Measurements from ENCODE around the gene PCGF2. TPM values are rescaled to one million over a fixed set of nuclear protein-coding genes. Genes with fewer than 3 reads are reported as not detected.
A peak's percentile ranks its signal among the peaks of the same experiment; 100 is the strongest.

The PCGF2 gene
- total RNA-seq, 2 experiments from 2014 or later: 3.4 to 4.2 TPM

DNA sequence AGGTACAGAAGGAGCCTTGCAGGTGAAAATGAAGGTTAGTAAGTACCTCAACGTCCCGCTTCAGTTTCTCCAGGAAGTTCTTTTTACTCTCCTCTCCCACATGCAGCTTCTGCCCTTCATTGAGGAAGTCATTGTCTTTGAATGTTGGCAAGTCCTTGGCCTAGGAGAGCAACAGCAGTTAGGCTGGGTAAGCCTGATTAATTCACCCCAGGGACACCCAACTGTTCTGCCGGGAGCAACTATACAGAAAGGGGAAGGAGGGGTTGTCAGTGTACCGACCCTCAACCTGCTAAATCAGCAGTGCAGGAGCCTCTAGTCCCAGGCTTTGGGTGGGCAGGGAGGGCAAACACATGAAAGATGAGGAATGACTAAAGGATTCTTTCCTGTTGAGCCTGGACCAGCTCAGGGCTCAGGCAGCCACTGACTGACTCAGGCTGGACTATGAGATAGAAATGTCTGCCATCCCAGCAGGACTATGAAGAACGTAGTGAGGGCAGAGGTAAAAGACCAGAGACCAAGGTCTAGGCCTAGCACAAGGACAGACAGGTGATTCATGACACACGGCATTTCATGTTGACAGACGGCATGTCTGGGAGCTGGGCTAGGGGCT is 29.6 kb upstream of the PCGF2 start:
- intact Hi-C loops (cut with micrococcal nuclease): no loop called here
- Mint-ChIP-seq H3K27ac (no peak overlapping the region), H3K4me1 (ENCODE audit: low read depth) (no peaks in the 10 kb centered on the region), H3K4me3 (no peak overlapping the region), H3K27me3 (no peaks in the 10 kb centered on the region), H3K36me3 (peaks cover 32% of the 10 kb centered on the region), H3K9me3 (no peaks in the 10 kb centered on the region)
- DNase-seq: no peak
- CTCF ChIA-PET: interaction anchor here (0.7 kb wide), 1 partner anchor 116 kb away, joined by 3 read pairs; no protein-coding TSS in a partner anchor
- POLR2A ChIA-PET: interaction anchor here (1.1 kb wide), 1 partner anchor 14 kb away, joined by 3 read pairs; no protein-coding TSS in a partner anchor

DNA sequence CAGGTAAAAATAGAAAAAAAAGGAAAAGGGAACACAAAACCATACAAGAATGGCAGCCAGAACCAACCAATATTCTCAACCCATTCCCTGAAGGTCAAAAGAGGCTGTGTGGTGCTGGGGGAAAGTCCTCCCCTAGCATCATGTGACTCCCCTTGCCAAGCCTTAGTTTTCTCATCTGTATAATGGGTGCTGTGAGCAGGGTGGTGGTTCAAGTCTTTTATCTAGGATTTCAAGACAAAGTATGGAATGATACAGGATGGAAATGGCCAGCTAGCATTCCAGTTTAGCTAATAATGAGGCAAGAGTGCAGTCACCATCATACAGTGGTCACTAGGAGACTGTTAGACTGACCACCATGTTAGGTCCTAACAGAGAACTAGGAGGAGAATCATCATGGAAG is 25.1 kb upstream of the PCGF2 start:
- intact Hi-C loops (cut with micrococcal nuclease): no loop called here
- no peaks in the 10 kb centered on the region for H3K4me1 Mint-ChIP-seq (ENCODE audit: low read depth)
- peaks cover 19% of the 10 kb centered on the region for H3K36me3 Mint-ChIP-seq
- DNase-seq: no peak
- H3K9me3 Mint-ChIP-seq: no peaks in the 10 kb centered on the region
- ChIA-PET POLR2A (no interaction called here), CTCF (no interaction called here)
- no peaks in the 10 kb centered on the region for H3K27me3 Mint-ChIP-seq
- no peak overlapping the region for H3K4me3 Mint-ChIP-seq
- H3K27ac Mint-ChIP-seq: no peak overlapping the region

DNA sequence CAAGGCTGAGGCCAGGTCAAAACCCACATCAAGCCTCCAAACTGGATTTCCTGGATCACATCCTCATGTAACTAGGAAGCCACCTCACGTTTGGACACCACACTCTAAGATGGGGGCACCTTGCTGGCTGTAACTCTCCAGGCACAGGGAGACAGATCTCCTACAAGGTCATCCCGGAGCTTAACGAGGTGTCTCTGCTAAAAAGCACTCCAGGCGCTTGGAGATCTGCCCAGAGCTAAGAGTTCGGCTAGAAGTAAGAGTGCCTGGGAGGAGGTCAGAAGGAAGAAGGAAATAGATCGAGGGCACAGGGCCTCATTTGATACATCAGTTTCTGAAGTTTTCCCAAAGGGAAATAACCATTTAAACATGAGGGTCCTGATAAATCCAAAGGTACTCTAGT is 20.3 kb upstream of the PCGF2 start:
- no peak overlapping the region for H3K4me3 Mint-ChIP-seq
- H3K27ac Mint-ChIP-seq: no peak overlapping the region
- H3K9me3 Mint-ChIP-seq: no peaks in the 10 kb centered on the region
- intact Hi-C loops (cut with micrococcal nuclease): no loop called here
- no peak for DNase-seq
- no peaks in the 10 kb centered on the region for H3K27me3 Mint-ChIP-seq
- peaks cover 37% of the 10 kb centered on the region for H3K36me3 Mint-ChIP-seq
- H3K4me1 Mint-ChIP-seq (ENCODE audit: low read depth): no peaks in the 10 kb centered on the region
- POLR2A ChIA-PET: interaction anchor here (0.9 kb wide), 1 partner anchor 12 kb away, joined by 3 read pairs; no protein-coding TSS in a partner anchor
- CTCF ChIA-PET: interaction anchor here (1.2 kb wide), 1 partner anchor 30 kb away, joined by 3 read pairs; no protein-coding TSS in a partner anchor

DNA sequence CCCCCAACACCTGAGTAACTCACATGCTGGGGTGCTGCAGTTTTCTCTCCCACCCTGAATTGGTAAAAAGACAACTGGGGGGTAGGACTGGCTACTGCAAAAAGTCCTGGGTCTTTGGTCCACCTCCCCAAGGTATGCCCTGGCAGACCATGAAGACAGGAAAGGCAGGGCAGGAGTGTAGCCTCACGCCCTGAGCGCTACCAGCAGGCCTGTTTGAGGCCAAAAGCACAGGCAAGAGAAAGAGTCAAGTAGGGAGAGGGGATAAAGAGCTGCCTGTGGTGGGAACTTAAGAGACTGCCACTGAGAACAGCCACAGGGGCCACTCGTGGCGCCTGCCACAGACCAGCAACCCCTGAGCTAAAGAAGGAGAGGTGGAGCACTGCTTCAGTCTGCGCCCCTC is 18.2 kb upstream of the PCGF2 start:
- Mint-ChIP-seq H3K36me3 (peaks cover 50% of the 10 kb centered on the region), H3K27ac (no peak overlapping the region), H3K9me3 (no peaks in the 10 kb centered on the region), H3K4me3 (no peak overlapping the region), H3K4me1 (ENCODE audit: low read depth) (no peaks in the 10 kb centered on the region), H3K27me3 (no peaks in the 10 kb centered on the region)
- no peak for DNase-seq
- ChIA-PET POLR2A (interaction anchor here (0.6 kb wide), 1 partner anchor 26 kb away, joined by 3 read pairs; no protein-coding TSS in a partner anchor), CTCF (no interaction called here)
- intact Hi-C loops (cut with micrococcal nuclease): no loop called here

DNA sequence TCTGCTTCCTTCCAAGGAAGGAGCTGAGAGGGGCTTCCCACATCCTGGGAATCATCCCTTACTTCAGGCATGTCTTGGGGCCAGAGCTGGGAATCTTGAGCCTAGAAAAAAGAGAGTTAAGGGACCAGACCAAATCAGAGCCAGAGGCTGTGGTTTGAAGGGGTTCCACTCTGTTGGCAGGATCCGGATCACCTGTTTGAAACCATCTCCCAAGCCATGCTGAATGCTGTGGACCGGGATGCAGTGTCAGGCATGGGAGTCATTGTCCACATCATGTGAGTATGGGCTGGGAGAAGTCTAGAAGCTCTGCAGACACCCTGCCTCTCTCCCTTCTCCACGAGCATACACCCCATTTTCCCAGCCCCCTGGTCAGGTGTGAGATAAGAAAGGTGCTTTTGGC is 14.1 kb upstream of the PCGF2 start:
- Mint-ChIP-seq H3K27me3 (no peaks in the 10 kb centered on the region), H3K27ac (no peak overlapping the region), H3K36me3 (peaks cover 58% of the 10 kb centered on the region), H3K4me1 (ENCODE audit: low read depth) (peaks cover 3% of the 10 kb centered on the region), H3K4me3 (no peak overlapping the region), H3K9me3 (no peaks in the 10 kb centered on the region)
- no peak for DNase-seq
- ChIA-PET CTCF (interaction anchor here (0.6 to 1.1 kb wide), 7 partner anchors 10 to 1388 kb away, joined by 3 to 4 read pairs (median 3); no protein-coding TSS in a partner anchor), POLR2A (no interaction called here)
- intact Hi-C loops (cut with micrococcal nuclease): no loop called here

DNA sequence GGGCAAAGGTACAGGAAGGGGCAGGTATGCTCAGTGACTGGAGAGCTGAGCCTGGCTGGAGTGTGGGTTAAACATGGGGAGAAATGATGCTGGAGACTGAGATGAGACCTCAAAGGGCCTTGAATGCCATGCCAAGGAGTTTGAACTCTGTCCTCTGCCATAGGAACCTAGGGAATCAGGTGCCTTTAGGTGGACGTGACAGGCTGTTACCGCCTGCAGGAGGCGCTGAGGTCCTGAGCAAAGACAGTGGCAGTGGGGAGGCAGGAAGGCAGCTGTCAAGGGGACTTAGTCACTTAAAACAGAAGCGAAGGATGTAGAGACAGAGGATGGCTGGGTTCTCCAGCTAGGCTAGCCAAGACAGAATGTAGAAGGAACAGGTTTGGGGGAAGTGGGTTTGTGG is 13.5 kb upstream of the PCGF2 start:
- intact Hi-C loops (cut with micrococcal nuclease): no loop called here
- CTCF ChIA-PET: interaction anchor here (0.8 to 1.1 kb wide), 6 partner anchors 9 to 402 kb away, joined by 3 to 4 read pairs (median 4); no protein-coding TSS in a partner anchor
- POLR2A ChIA-PET: no interaction called here
- Mint-ChIP-seq H3K36me3 (peaks cover 58% of the 10 kb centered on the region), H3K27me3 (no peaks in the 10 kb centered on the region), H3K4me1 (ENCODE audit: low read depth) (peaks cover 3% of the 10 kb centered on the region), H3K4me3 (no peak overlapping the region), H3K9me3 (no peaks in the 10 kb centered on the region), H3K27ac (peak overlapping the region; percentile 43)
- DNase-seq: peak; percentile 63

DNA sequence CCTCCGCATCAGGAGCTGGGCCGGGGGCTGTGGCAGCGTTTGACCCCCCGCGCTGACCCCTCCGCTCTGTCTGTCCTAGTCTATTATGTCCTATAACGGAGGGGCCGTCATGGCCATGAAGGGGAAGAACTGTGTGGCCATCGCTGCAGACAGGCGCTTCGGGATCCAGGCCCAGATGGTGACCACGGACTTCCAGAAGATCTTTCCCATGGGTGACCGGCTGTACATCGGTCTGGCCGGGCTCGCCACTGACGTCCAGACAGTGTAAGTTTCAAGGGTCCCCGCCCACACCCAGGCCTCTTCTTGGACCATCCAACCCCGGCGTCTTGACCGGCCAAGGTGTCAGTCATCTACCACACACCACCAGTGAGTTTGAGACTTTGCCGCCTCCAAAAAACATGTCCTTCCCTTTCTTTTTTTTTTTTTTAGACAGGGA is 5.0 kb upstream of the PCGF2 start:
- Mint-ChIP-seq H3K4me3 (peak overlapping the region; percentile 92), H3K36me3 (peaks cover 33% of the 10 kb centered on the region), H3K4me1 (ENCODE audit: low read depth) (peaks cover 37% of the 10 kb centered on the region), H3K27ac (peak overlapping the region; percentile 94), H3K27me3 (peaks cover 25% of the 10 kb centered on the region), H3K9me3 (no peaks in the 10 kb centered on the region)
- CTCF ChIA-PET: interaction anchor here (1.4 to 4.3 kb wide), 2 partner anchors 18 to 25 kb away, joined by 6 to 39 read pairs; no protein-coding TSS in a partner anchor
- POLR2A ChIA-PET: interaction anchor here (0.7 kb wide), 1 partner anchor 12 kb away, joined by 3 read pairs; no protein-coding TSS in a partner anchor
- DNase-seq: no peak
- intact Hi-C loops (cut with micrococcal nuclease): loop anchor here (2.0 to 5.0 kb wide), 2 partner anchors 46 to 196 kb away; partner anchors contain the start of gene PIP4K2B

DNA sequence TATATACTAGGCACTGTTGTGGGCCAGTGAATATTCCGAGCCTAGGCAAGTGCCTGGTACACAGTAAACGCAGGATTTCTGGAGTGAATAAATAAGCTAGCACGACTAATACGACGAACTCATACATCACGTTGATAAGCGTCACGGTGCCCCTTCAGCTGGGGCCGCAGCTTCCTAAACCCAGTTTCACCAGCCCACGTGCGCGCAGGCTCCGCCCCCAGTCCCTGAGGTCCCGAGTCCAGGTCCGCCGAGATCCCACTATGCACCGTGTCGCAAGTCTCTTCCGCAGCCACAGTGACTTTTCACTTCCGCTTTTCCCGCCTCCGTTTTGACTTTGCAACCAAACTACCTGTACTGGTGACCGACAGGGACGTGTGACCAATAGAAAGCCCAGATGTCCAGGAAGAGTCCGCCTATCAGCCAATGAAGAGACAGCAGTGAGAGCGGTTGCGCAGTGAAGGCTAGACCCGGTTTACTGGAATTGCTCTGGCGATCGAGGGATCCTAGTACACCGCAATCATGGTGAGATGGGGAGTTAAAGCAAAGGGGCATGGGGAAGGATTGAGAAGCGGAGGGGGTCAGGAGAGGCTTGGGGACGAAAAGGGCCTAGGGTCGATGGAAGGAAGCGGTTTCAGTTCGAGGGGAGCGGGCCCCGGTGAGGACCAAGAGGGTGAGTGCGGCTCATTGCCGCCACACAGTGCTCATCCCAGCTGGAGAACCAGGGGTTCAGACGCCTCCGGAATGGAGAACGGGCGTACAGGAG is 4.4 kb upstream of the PCGF2 start, which contains the start of gene PSMB3:
PSMB3 (plus strand) TSS at position 434 of the 763 bp plus-strand sequence; CDS start at position 520, 86 bp downstream.
- intact Hi-C loops (cut with micrococcal nuclease): loop anchor here (1.0 to 5.0 kb wide), 6 partner anchors 25 to 402 kb away; partner anchors contain the start of genes LASP1 and PIP4K2B
- Mint-ChIP-seq H3K4me1 (ENCODE audit: low read depth) (peaks cover 40% of the 10 kb centered on the region), H3K27me3 (peaks cover 27% of the 10 kb centered on the region)

DNA sequence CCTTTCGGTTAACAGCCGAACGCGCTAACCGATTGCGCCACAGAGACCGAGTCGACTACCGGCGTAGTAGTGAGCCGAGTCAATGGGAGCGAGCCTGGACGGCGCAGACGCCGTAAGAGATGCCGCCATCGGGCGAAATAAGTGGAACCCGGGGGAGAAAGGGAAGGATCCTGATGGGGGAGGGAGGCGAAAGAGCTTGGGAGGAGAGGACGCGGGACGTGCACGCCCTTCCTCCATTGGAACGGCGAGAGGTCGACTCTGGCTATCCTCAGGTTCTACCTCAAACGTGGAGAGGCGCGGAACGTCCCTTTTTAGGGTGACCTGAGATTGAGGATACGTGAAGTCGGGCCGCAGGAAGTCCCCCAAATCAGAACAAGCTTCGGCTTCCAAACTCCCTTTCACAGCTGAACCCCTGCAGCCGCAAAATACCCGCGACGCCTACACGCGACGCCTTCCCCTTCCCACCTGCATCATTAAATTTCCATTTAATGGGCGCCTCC is 3.7 kb upstream of the PCGF2 start:
- ChIA-PET POLR2A (interaction anchor here (0.8 to 1.5 kb wide), 10 partner anchors 17 to 193 kb away, joined by 3 to 9 read pairs (median 4); partner anchors contain the start of genes CWC25 and MLLT6), CTCF (interaction anchor here (0.7 to 4.3 kb wide), 9 partner anchors 10 to 231 kb away, joined by 3 to 39 read pairs (median 4); partner anchors contain the start of gene EPOP)
- Mint-ChIP-seq H3K27ac (peak overlapping the region; percentile 94), H3K36me3 (peaks cover 31% of the 10 kb centered on the region), H3K27me3 (peaks cover 28% of the 10 kb centered on the region), H3K4me3 (peak overlapping the region; percentile 92), H3K4me1 (ENCODE audit: low read depth) (peaks cover 41% of the 10 kb centered on the region), H3K9me3 (no peaks in the 10 kb centered on the region)
- intact Hi-C loops (cut with micrococcal nuclease): loop anchor here (1.0 to 5.0 kb wide), 8 partner anchors 17 to 402 kb away; partner anchors contain the start of genes LASP1 and PIP4K2B
- DNase-seq: peak; percentile 91

More for the DNA sequence above, 4.4 kb upstream of the PCGF2 start, which contains the start of gene PSMB3:
- peak within 1 kb of the TSS; percentile 92 for H3K4me3 Mint-ChIP-seq
- H3K9me3 Mint-ChIP-seq: no peaks in the 10 kb centered on the region
- DNase-seq: peak; percentile 99
- CTCF ChIA-PET: interaction anchor here (0.7 to 4.3 kb wide), 9 partner anchors 10 to 230 kb away, joined by 3 to 39 read pairs (median 4); partner anchors contain the start of gene EPOP
- peaks cover 31% of the 10 kb centered on the region for H3K36me3 Mint-ChIP-seq
- peak within 1 kb of the TSS; percentile 94 for H3K27ac Mint-ChIP-seq
- POLR2A ChIA-PET: interaction anchor here (0.7 to 1.5 kb wide), 11 partner anchors 12 to 193 kb away, joined by 3 to 9 read pairs (median 4); partner anchors contain the start of genes CWC25 and MLLT6

DNA sequence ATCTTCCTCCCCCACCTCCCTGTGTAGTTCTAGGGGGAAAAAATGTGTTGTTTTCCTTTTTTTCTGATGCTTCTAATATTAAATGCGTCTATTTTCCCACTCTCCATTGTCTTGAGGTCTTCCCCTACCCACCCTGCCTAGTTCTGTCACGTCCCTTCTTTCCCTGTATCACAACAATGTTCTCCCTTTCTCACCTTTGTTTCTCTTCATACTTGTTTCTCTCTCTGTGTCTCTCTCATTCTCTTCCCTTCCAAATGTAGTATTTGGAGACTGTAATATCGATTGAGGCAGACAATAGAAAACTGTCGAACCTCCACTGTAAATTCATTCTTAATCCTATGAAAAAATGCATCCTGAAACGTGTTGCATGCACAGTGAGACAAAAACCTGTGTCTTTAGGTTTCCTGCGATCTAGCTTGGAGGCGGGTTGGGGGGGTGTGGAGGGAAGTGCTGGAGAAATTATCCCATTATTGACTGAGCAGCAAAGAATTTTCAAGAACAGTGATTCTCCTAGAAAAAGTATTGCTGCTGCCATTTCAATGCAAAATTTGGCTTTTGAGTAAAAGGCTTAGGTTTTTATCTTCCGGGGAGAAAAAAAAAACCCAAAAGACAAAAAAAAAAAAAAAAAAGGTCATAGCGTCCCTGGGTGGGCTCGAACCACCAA is 3.1 kb upstream of the PCGF2 start:
- DNase-seq: no peak
- intact Hi-C loops (cut with micrococcal nuclease): loop anchor here (1.0 to 5.0 kb wide), 3 partner anchors 16 to 194 kb away; no protein-coding TSS in a partner anchor
- ChIA-PET CTCF (interaction anchor here (0.9 to 4.3 kb wide), 8 partner anchors 11 to 402 kb away, joined by 3 to 39 read pairs (median 4); no protein-coding TSS in a partner anchor), POLR2A (interaction anchor here (1.0 to 1.5 kb wide), 9 partner anchors 17 to 192 kb away, joined by 3 to 9 read pairs (median 5); partner anchors contain the start of genes CWC25 and MLLT6)
- H3K4me3 Mint-ChIP-seq: peak overlapping the region; percentile 92
- peak overlapping the region; percentile 94 for H3K27ac Mint-ChIP-seq
- peaks cover 45% of the 10 kb centered on the region for H3K4me1 Mint-ChIP-seq (ENCODE audit: low read depth)
- peaks cover 34% of the 10 kb centered on the region for H3K27me3 Mint-ChIP-seq
- H3K9me3 Mint-ChIP-seq: no peaks in the 10 kb centered on the region
- peaks cover 28% of the 10 kb centered on the region for H3K36me3 Mint-ChIP-seq
